Thyroid gland (tissue), 4 donors: ENCODE results near the gene PSD4.

ENCODE experiments used
- POLR2A ChIP-seq, 2 donors: fragments of 450-650 bp; IDR thresholded peaks; one replicate each; pipeline ENCODE4 v1.6.1; 2017; ENCODE audit warnings: antibody characterized with exemption in 2 of 2, mild to moderate bottlenecking in 2 of 2, moderate library complexity in 1 of 2
- TF ChIP-seq, protein P1 (sequence below), 6 experiments: fragments of 200-600 bp in 3 of 6; fragments of 450-650 bp in 3 of 6; sonication (generic) in 3 of 6; IDR thresholded peaks; one replicate each; pipeline ENCODE4 v1.5.1; 2016 to 2019; ENCODE audit warnings: antibody characterized with exemption in 6 of 6, mild to moderate bottlenecking in 2 of 6, inconsistent platforms in 1 of 6, moderate library complexity in 1 of 6

DNA sequence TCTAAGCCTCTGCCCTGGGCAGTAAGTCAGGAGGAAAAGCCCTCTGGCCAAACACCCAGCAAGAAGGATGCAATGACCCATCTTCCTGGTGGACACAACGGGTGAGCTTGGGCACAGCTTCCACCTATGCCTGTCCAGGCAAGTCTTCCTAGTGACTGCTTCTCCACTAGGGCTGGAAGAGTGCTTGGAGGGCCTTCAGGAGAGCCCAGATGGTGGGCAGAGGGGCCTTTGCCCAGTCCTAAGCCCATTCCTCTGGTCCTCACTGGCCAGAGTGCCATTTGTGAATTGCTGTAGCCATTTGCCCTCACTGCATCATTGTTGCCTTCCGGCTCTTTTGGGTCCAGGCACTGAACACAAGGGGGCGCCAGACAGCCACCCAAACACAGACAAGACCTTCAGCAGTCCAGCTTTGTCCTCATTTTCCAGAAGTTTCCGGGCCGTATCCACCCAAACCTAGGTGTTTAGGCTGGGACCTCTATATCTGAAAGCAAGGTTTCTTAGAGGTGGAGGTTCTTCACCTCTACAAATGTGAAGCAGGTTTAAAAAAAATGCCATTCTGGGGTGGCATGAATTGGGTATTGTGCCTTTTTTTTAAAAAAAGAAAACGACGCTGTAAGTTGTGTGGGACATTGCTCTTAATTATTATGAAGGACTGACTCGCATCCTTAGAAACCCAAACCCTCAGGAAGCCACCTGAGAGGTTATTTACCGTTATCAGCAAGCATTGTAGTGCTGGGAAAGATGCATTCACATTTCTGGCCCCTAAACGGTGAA is 75.4 kb downstream of the PSD4 start:
- TF ChIP-seq, protein P1, sequence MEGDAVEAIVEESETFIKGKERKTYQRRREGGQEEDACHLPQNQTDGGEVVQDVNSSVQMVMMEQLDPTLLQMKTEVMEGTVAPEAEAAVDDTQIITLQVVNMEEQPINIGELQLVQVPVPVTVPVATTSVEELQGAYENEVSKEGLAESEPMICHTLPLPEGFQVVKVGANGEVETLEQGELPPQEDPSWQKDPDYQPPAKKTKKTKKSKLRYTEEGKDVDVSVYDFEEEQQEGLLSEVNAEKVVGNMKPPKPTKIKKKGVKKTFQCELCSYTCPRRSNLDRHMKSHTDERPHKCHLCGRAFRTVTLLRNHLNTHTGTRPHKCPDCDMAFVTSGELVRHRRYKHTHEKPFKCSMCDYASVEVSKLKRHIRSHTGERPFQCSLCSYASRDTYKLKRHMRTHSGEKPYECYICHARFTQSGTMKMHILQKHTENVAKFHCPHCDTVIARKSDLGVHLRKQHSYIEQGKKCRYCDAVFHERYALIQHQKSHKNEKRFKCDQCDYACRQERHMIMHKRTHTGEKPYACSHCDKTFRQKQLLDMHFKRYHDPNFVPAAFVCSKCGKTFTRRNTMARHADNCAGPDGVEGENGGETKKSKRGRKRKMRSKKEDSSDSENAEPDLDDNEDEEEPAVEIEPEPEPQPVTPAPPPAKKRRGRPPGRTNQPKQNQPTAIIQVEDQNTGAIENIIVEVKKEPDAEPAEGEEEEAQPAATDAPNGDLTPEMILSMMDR (IDR thresholded peaks at IDR 0.05) = peak; percentile 56 to 82 (median 72)
- TF ChIP-seq POLR2A (IDR thresholded peaks at IDR 0.05) = no peak
